Esophagus squamous epithelium (tissue), 4 donors: ENCODE results near the gene ITPKB.
A peak's percentile ranks its signal among the peaks of the same experiment; 100 is the strongest.

ENCODE experiments used
- POLR2A ChIP-seq, 4 donors: fragments of 450-650 bp; IDR thresholded peaks; one replicate each; pipeline ENCODE4 v1.6.1; 2017; ENCODE audit warnings: antibody characterized with exemption in 4 of 4, mild to moderate bottlenecking in 4 of 4, moderate library complexity in 3 of 4
- TF ChIP-seq, protein P1 (sequence below), 6 experiments: fragments of 450-650 bp in 4 of 6; fragments of 200-600 bp in 2 of 6; sonication (generic) in 2 of 6; IDR thresholded peaks; one replicate each; pipeline ENCODE4 v1.5.1; 2016 to 2019; ENCODE audit warnings: antibody characterized with exemption in 6 of 6, mild to moderate bottlenecking in 4 of 6, moderate library complexity in 4 of 6

- TF ChIP-seq, protein P1, sequence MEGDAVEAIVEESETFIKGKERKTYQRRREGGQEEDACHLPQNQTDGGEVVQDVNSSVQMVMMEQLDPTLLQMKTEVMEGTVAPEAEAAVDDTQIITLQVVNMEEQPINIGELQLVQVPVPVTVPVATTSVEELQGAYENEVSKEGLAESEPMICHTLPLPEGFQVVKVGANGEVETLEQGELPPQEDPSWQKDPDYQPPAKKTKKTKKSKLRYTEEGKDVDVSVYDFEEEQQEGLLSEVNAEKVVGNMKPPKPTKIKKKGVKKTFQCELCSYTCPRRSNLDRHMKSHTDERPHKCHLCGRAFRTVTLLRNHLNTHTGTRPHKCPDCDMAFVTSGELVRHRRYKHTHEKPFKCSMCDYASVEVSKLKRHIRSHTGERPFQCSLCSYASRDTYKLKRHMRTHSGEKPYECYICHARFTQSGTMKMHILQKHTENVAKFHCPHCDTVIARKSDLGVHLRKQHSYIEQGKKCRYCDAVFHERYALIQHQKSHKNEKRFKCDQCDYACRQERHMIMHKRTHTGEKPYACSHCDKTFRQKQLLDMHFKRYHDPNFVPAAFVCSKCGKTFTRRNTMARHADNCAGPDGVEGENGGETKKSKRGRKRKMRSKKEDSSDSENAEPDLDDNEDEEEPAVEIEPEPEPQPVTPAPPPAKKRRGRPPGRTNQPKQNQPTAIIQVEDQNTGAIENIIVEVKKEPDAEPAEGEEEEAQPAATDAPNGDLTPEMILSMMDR (IDR thresholded peaks at IDR 0.05), result no peak
- peak in 2 of 4 donors; percentile 24 to 30 for TF ChIP-seq POLR2A (IDR thresholded peaks at IDR 0.05)
Measured at GRCh38 chr1:226662642-226663326, 76.3 kb downstream of the ITPKB start.
